Ovary (tissue), 9 donors: ENCODE results near the gene EEFSEC. TPM values are rescaled to one million over a fixed set of nuclear protein-coding genes. Genes with fewer than 3 reads are reported as not detected.

Experiments
- DNase-seq, 5 donors: peaks; one replicate each; pipeline ENCODE4 v3.0.0-alpha.2; 2019 to 2020
- H3K27ac ChIP-seq, 2 donors: fragments of 200-600 bp; one replicate each; pipeline versions ENCODE4 v1.5.1 to v1.8.0; 2019 to 2022
- H3K27me3 ChIP-seq: fragments of 200-600 bp; one replicate; pipeline ENCODE4 v1.8.0; 2022
- H3K36me3 ChIP-seq: fragments of 200-600 bp; sonication (generic); one replicate; pipeline ENCODE4 v1.5.1; 2019
- H3K4me1 ChIP-seq: one replicate; pipeline ENCODE4 v1.8.1; 2013; ENCODE audit warnings: mild to moderate bottlenecking, moderate library complexity; ENCODE audit not compliant: insufficient read depth
- H3K4me3 ChIP-seq: fragments of 200-600 bp; sonication (generic); one replicate; pipeline ENCODE4 v1.5.1; 2017
- H3K9me3 ChIP-seq, 2 donors: fragments of 200-600 bp in 1 of 2; sonication (generic) in 1 of 2; one replicate each; pipeline versions ENCODE4 v1.5.1 to v1.8.1; 2013 to 2019; ENCODE audit warnings: mild to moderate bottlenecking in 1 of 2, moderate library complexity in 1 of 2
- EP300 ChIP-seq: sonication (generic); formaldehyde crosslinking; IDR thresholded peaks from one replicate; pipeline ENCODE4 v1.6.1; 2017; ENCODE audit warnings: antibody characterized with exemption
- POLR2A ChIP-seq: fragments of 450-650 bp; IDR thresholded peaks from one replicate; pipeline ENCODE4 v1.6.1; 2017; ENCODE audit warnings: antibody characterized with exemption, mild to moderate bottlenecking, moderate library complexity
- WGBS, 3 donors: extraction: QIAGEN DNeasy Blood & Tissue Kit in 1 of 3; methylation state at CpG; one replicate each; pipeline versions ENCODE4 v1.1.5 to v1.1.7; 2013 to 2017; 5-methylcytosine and 5-hydroxymethylcytosine counted together
- intact Hi-C, 4 donors: fragments of 100-400 bp; cut with DNase I; formaldehyde crosslinking; loops; one replicate each; pipeline versions ENCODE4 v1.11.0 to v1.15.1; 2022 to 2023
- polyA plus RNA-seq, 2 donors: library from polyadenylated mRNA; stranded (reverse); fragments of 200-250 nt in 1 of 2; fragments of 350-450 nt in 1 of 2; fragmentation: Illumina TruSeq in 1 of 2; extraction: RNeasy Lipid Tissue Mini Kit (QIAGEN cat#74804) in 1 of 2; gene quantifications; one replicate each; pipeline ENCODE4 v1.2.3, GENCODE V29; 2013 to 2014
- total RNA-seq, 7 donors: library from RNA; depleted of rRNA in 2 of 7; stranded (reverse); fragments of >200 nt in 2 of 7; fragmentation: NEBNext Ultra II Directional in 3 of 7; extraction: Animal tissue kit (Norgen Biotek cat#: 25700) in 3 of 7; gene quantifications; one replicate each; pipeline versions ENCODE4 v1.1.0 to v1.2.4, GENCODE V29; 2016 to 2023
- TF ChIP-seq, protein P1 (sequence below), 3 donors: fragments of 450-650 bp in 2 of 3; fragments of 200-600 bp in 1 of 3; IDR thresholded peaks; one replicate each; pipeline versions ENCODE4 v1.5.1 to v1.8.0; 2016 to 2022; ENCODE audit warnings: antibody characterized with exemption in 3 of 3, mild to moderate bottlenecking in 1 of 3
- donor health status: DM: no; HTN: no; CAD: no; lungs with moderate emphysema.
- donor health status: DM: no; HTN: no; CAD: no.
- donor health status: Bipolar disorder and iron deficiency.
- donor health status: DM: yes; HTN: yes; CAD: no.
- donor health status: DM: no; HTN: no; CAD: no.
- donor health status: DM: yes; HTN: yes; CAD: no.

EEFSEC gene
- total and polyA plus RNA-seq, 9 donors: 6.8 to 21.0 (median 15.4) TPM

DNA sequence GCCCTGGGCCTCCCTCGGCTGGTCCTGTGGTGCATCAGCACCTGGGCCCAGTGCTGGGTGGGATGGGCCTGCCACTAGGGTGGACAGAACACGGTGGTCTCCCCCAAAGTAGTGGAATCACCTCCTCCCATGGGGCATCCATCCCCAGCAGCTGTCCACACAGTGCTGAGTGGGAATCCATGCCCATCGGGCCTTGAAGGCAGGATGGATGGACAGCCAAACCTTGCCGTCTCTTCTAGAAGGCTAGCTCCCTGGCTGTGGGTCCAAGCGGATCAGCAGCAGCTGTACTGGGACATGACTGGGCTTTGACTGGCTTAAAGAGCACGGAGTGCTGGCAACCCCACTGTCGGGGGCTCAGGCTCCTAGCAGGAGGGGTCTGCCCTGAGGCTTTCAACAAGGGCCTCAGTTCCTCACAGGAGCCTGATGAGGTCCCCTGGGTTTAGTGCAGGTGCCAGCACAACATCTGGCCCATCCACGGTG, 189.5 kb downstream of the EEFSEC start:
- H3K4me3 ChIP-seq: no peak overlapping the region
- no peaks in the 10 kb centered on the region for H3K4me1 ChIP-seq
- DNase-seq: no peak
- no peaks in the 10 kb centered on the region for H3K27me3 ChIP-seq
- H3K9me3 ChIP-seq: no peaks in the 10 kb centered on the region
- intact Hi-C loops: no loop called here
- H3K27ac ChIP-seq: no peak overlapping the region
- no peak for TF ChIP-seq EP300
- TF ChIP-seq, protein P1, sequence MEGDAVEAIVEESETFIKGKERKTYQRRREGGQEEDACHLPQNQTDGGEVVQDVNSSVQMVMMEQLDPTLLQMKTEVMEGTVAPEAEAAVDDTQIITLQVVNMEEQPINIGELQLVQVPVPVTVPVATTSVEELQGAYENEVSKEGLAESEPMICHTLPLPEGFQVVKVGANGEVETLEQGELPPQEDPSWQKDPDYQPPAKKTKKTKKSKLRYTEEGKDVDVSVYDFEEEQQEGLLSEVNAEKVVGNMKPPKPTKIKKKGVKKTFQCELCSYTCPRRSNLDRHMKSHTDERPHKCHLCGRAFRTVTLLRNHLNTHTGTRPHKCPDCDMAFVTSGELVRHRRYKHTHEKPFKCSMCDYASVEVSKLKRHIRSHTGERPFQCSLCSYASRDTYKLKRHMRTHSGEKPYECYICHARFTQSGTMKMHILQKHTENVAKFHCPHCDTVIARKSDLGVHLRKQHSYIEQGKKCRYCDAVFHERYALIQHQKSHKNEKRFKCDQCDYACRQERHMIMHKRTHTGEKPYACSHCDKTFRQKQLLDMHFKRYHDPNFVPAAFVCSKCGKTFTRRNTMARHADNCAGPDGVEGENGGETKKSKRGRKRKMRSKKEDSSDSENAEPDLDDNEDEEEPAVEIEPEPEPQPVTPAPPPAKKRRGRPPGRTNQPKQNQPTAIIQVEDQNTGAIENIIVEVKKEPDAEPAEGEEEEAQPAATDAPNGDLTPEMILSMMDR (IDR thresholded peaks at IDR 0.05): no peak
- no peak for TF ChIP-seq POLR2A
- no peaks in the 10 kb centered on the region for H3K36me3 ChIP-seq
- 80 to 97% (median 92%) methylated on average over 3 to 8 of the region's 8 CpGs for WGBS, 3 donors

DNA sequence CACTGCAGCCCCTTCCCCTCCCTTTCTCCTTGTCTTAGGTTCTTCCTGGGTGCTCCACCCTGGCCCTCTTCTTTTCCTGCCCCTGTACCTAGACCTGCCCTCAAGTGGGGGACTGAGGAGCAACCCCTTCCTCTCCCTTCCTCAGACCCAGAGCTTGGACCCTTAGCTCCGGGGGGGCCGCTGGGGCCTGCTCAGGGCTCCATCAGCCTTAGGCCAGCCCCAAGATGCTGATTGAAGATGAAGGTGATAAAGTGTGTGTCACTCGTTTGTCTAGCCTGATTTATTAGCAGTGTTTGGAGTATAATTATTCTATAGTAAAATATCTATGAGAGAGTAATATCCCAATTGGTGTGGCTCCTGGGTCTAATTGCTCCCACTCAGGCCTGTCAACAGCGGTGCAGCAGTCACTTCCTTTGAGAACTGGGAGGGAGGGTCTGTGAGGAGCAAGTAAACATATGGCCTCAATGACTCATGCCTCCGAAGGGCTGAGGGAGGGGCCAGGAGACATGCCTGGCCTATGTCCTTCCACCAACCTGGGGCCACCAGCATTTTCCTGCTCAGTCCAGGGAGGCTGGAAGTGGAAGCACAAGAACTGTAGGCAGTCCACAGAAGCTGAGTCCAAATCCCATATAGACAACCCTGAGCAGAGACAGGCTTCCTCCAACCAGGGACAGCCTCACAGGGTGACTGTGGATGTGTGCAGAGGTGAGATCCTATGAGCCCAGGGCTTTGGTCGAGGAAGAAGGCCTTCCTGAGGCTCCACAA, 190.2 kb downstream of the EEFSEC start:
- Histone ChIP-seq H3K4me1 (no peaks in the 10 kb centered on the region), H3K9me3 (no peaks in the 10 kb centered on the region), H3K27me3 (no peaks in the 10 kb centered on the region), H3K27ac (no peak overlapping the region), H3K4me3 (no peak overlapping the region), H3K36me3 (no peaks in the 10 kb centered on the region)
- DNase-seq: no peak
- TF ChIP-seq POLR2A (no peak), EP300 (no peak)
- TF ChIP-seq, protein P1 (IDR thresholded peaks at IDR 0.05): no peak
- intact Hi-C loops: no loop called here
- WGBS, 3 donors: 73 to 75% (median 74%) methylated on average over 6 of the region's 6 CpGs

DNA sequence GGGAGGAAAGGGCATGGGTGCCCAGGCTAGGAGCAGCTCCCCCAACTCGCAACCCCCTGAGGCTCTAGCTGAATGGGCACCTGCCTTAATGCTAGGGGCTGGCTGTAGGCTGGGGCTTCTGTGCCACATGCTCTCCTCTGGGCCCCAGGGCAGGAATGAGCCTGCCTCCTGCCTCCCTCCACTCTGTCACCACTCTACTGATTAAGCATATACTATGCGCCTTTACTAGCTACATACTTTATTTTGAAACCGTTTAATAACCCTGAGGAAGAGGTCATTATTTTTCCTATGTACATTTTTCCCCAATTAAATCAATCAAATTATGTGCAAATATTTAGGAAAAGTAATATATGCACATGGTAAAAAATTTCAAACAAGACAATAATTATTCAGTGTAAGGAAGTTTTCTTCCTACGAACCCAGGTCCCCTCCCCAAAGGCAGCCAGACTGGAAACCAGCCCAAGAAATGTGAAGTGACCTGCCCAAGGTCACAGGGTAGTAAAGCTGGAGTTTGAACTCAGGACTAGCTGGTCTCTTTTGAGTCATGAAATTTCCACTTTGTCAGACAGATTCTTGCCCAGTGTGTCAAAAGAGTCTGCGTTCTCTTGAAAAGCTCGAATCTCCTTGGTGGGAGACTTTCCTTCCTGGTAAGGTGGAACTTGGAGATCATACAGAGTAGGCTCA, 190.9 kb downstream of the EEFSEC start:
- no peak for DNase-seq
- WGBS, 3 donors: 93 to 97% (median 95%) methylated on average over 6 of the region's 6 CpGs
- H3K4me1 ChIP-seq: no peaks in the 10 kb centered on the region

DNA sequence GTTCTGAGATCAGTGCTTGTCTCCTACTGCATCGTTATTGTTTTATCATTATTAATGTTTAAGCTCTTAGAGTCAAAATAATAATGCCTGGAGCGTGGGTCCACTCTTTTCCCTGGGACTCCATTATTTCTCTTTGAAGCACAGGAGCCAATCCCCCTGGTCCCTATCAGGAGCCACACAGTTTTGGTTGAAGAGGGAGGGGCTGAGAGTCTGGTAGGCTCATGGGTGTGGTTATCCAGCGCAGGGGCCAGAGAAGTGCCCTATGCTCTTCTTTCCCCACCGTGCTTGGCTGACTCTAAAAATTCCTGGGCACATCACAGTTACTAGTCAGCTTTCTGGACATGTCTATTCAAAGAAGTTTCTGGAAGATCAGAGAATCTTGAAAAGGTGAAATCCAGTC, 191.9 kb downstream of the EEFSEC start:
- H3K4me3 ChIP-seq: no peak overlapping the region
- intact Hi-C loops: no loop called here
- 89 to 95% (median 90%) methylated on average over 4 of the region's 4 CpGs for WGBS, 3 donors

More for the DNA sequence above, 190.9 kb downstream of the EEFSEC start:
- no peaks in the 10 kb centered on the region for H3K36me3 ChIP-seq
- no peaks in the 10 kb centered on the region for H3K9me3 ChIP-seq
- no peak overlapping the region for H3K4me3 ChIP-seq
- H3K27me3 ChIP-seq: no peaks in the 10 kb centered on the region
- no peak for TF ChIP-seq EP300
- TF ChIP-seq, protein P1 (IDR thresholded peaks at IDR 0.05): no peak
- intact Hi-C loops: no loop called here
- no peak overlapping the region for H3K27ac ChIP-seq

More for the DNA sequence above, 191.9 kb downstream of the EEFSEC start:
- H3K4me1 ChIP-seq: no peaks in the 10 kb centered on the region
- no peak for DNase-seq
- H3K27ac ChIP-seq: no peak overlapping the region
- no peaks in the 10 kb centered on the region for H3K36me3 ChIP-seq
- no peaks in the 10 kb centered on the region for H3K9me3 ChIP-seq
- H3K27me3 ChIP-seq: no peaks in the 10 kb centered on the region
- no peak for TF ChIP-seq EP300
- TF ChIP-seq POLR2A: no peak
- TF ChIP-seq, protein P1 (IDR thresholded peaks at IDR 0.05): no peak
